Neural cell (in vitro differentiated cells): ENCODE measurements around the gene PUM1.

Experiments
- EZH2 ChIP-seq: fragments of 200-600, 300-800 bp; shearing (Covaris generic), sonication (generic); IDR thresholded peaks from 2 replicates; pipeline ENCODE4 v1.6.1; 2014; ENCODE audit warnings: antibody characterized with exemption, low read length, borderline replicate concordance, mild to moderate bottlenecking; ENCODE audit not compliant: insufficient read depth, poor library complexity, severe bottlenecking
- MXI1 ChIP-seq: fragments of 450-650 bp; conservative IDR thresholded peaks from 2 replicates; pipeline ENCODE4 v1.6.1; 2014; ENCODE audit warnings: antibody characterized with exemption, mild to moderate bottlenecking; ENCODE audit not compliant: poor library complexity, severe bottlenecking
- POLR2AphosphoS5 ChIP-seq: IDR thresholded peaks from 2 replicates; pipeline ENCODE4 v1.6.1; 2012
- RAD21 ChIP-seq: fragments of 450-650 bp; conservative IDR thresholded peaks from 2 replicates; pipeline ENCODE4 v1.6.1; 2014; ENCODE audit warnings: antibody characterized with exemption, mild to moderate bottlenecking, moderate library complexity
- TF ChIP-seq, protein P1 (sequence below): fragments of 450-650 bp; IDR thresholded peaks from 2 replicates; pipeline ENCODE4 v1.5.1; 2014; ENCODE audit warnings: antibody characterized with exemption, mild to moderate bottlenecking, moderate library complexity; ENCODE audit not compliant: poor library complexity, severe bottlenecking
- TF ChIP-seq, protein P2 (sequence below): IDR thresholded peaks from 2 replicates; pipeline ENCODE4 v1.6.1; 2012; ENCODE audit warnings: borderline replicate concordance

DNA sequence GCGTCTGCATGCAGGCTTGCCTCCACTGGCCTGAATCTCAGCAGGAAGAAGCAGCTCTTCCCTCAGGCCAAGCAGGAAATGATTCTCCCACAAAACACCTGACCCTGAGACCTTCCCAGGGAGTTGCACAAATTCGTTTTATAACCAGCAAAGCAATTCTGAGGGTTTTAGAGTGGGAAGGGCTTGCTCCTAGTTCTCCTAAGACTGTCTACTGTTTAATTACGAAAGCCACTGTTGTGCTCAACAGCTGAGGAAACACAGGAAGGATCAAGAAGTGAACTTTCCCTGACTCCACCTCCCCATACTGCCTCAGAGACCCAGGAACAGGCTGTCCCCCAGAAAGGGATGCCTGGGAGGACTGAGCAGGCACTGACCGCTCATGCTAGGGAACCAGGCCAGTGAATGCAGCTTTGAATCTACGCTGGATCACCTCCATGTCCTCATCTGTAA, 37.0 kb upstream of the PUM1 start:
- TF ChIP-seq, protein P1, sequence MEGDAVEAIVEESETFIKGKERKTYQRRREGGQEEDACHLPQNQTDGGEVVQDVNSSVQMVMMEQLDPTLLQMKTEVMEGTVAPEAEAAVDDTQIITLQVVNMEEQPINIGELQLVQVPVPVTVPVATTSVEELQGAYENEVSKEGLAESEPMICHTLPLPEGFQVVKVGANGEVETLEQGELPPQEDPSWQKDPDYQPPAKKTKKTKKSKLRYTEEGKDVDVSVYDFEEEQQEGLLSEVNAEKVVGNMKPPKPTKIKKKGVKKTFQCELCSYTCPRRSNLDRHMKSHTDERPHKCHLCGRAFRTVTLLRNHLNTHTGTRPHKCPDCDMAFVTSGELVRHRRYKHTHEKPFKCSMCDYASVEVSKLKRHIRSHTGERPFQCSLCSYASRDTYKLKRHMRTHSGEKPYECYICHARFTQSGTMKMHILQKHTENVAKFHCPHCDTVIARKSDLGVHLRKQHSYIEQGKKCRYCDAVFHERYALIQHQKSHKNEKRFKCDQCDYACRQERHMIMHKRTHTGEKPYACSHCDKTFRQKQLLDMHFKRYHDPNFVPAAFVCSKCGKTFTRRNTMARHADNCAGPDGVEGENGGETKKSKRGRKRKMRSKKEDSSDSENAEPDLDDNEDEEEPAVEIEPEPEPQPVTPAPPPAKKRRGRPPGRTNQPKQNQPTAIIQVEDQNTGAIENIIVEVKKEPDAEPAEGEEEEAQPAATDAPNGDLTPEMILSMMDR, result no peak
- no peak for TF ChIP-seq EZH2
- no peak for TF ChIP-seq RAD21
- TF ChIP-seq MXI1, result no peak
- TF ChIP-seq POLR2AphosphoS5, result no peak
- TF ChIP-seq, protein P2, sequence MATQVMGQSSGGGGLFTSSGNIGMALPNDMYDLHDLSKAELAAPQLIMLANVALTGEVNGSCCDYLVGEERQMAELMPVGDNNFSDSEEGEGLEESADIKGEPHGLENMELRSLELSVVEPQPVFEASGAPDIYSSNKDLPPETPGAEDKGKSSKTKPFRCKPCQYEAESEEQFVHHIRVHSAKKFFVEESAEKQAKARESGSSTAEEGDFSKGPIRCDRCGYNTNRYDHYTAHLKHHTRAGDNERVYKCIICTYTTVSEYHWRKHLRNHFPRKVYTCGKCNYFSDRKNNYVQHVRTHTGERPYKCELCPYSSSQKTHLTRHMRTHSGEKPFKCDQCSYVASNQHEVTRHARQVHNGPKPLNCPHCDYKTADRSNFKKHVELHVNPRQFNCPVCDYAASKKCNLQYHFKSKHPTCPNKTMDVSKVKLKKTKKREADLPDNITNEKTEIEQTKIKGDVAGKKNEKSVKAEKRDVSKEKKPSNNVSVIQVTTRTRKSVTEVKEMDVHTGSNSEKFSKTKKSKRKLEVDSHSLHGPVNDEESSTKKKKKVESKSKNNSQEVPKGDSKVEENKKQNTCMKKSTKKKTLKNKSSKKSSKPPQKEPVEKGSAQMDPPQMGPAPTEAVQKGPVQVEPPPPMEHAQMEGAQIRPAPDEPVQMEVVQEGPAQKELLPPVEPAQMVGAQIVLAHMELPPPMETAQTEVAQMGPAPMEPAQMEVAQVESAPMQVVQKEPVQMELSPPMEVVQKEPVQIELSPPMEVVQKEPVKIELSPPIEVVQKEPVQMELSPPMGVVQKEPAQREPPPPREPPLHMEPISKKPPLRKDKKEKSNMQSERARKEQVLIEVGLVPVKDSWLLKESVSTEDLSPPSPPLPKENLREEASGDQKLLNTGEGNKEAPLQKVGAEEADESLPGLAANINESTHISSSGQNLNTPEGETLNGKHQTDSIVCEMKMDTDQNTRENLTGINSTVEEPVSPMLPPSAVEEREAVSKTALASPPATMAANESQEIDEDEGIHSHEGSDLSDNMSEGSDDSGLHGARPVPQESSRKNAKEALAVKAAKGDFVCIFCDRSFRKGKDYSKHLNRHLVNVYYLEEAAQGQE, result no peak
